K562 (cell line): ENCODE measurements around the gene STK11. TPM values are rescaled to one million over a fixed set of nuclear protein-coding genes. Genes with fewer than 3 reads are reported as not detected.

Experiments used
- EGR1 ChIP-seq: fragments of 450-650 bp; conservative IDR thresholded peaks from 2 replicates; pipeline ENCODE4 v1.6.1; 2017; ENCODE audit warnings: mild to moderate bottlenecking
- NBN ChIP-seq: fragments of 450-650 bp; IDR thresholded peaks from 2 replicates; pipeline ENCODE4 v1.6.1; 2016; ENCODE audit warnings: low read depth, mild to moderate bottlenecking
- PHF8 ChIP-seq: fragments of 200-600 bp; sonication (generic); IDR thresholded peaks from 2 replicates; pipeline ENCODE4 v1.6.1; 2012; ENCODE audit warnings: mixed run types, mild to moderate bottlenecking, inconsistent platforms, low read length, moderate library complexity, borderline replicate concordance
- POLR3A ChIP-seq: IDR thresholded peaks from 2 replicates; pipeline ENCODE4 v1.6.1; 2011; ENCODE audit warnings: borderline replicate concordance, mild to moderate bottlenecking, moderate library complexity; ENCODE audit not compliant: insufficient read length, insufficient read depth; ENCODE audit errors: extremely low read depth
- RBM34 ChIP-seq: fragments of 200-400 bp; formaldehyde crosslinking; IDR thresholded peaks from 2 replicates; pipeline ENCODE4 v1.6.1; 2018; ENCODE audit warnings: low read length, borderline replicate concordance; ENCODE audit not compliant: insufficient read depth
- SETDB1 ChIP-seq: IDR thresholded peaks from one replicate; pipeline ENCODE4 v1.6.1; 2012; ENCODE audit warnings: low read length, control low read depth, inconsistent platforms
- SIN3A ChIP-seq, 2 experiments: fragments of 150-350 bp in 1 of 2; IDR thresholded peaks; 2 replicates each; pipeline ENCODE4 v1.6.1; 2011 to 2016; ENCODE audit warnings: borderline replicate concordance in 2 of 2, low read depth in 2 of 2, low read length in 2 of 2, mild to moderate bottlenecking in 2 of 2, moderate library complexity in 2 of 2; ENCODE audit not compliant: control insufficient read depth in 1 of 2
- SMARCB1 ChIP-seq: IDR thresholded peaks from 2 replicates; pipeline ENCODE4 v1.6.1; 2011; ENCODE audit warnings: improper control_type of control experiment, low read depth; ENCODE audit not compliant: insufficient read length
- SRSF1 ChIP-seq: fragments of 200-400 bp; formaldehyde crosslinking; IDR thresholded peaks from 2 replicates; pipeline ENCODE4 v1.6.1; 2017; ENCODE audit warnings: mild to moderate bottlenecking, low read depth, low read length, moderate library complexity
- TCF3 ChIP-seq: sonication (generic); formaldehyde crosslinking; IDR thresholded peaks from 2 replicates; pipeline ENCODE4 v1.4.0; 2020; ENCODE audit warnings: mild to moderate bottlenecking, missing genetic modification reagents
- TFAP4 ChIP-seq: sonication (generic); formaldehyde crosslinking; IDR thresholded peaks from 2 replicates; pipeline ENCODE4 v1.8.0; 2022; ENCODE audit warnings: missing genetic modification reagents, mild to moderate bottlenecking, moderate library complexity, borderline replicate concordance
- U2AF1 ChIP-seq: fragments of 200-400 bp; formaldehyde crosslinking; optimal IDR thresholded peaks from 2 replicates; pipeline ENCODE3; 2017; ENCODE audit warnings: mild to moderate bottlenecking, low read depth, low read length, moderate library complexity
- VEZF1 ChIP-seq: fragments of 200-800 bp; sonication (Bioruptor generic); IDR thresholded peaks from 2 replicates; pipeline ENCODE4 v1.6.1; 2017; ENCODE audit warnings: missing genetic modification characterization, missing compliant biosample characterization
- ZNF318 ChIP-seq, 2 experiments: fragments of 450-650 bp; IDR thresholded peaks; 2 replicates each; pipeline ENCODE4 v1.6.1; 2016; ENCODE audit warnings: mild to moderate bottlenecking in 2 of 2, borderline replicate concordance in 1 of 2, low read depth in 1 of 2, moderate library complexity in 1 of 2
- polyA plus RNA-seq, 8 experiments: library from polyadenylated mRNA; depleted of rRNA in 4 of 8; stranded (reverse) in 5 of 8; unstranded in 3 of 8; fragments of >200 nt; fragmentation: Nextera tagmentation in 2 of 8; fragmentation: Illumina TruSeq in 1 of 8; extraction: Ambion mirVana in 2 of 8; extraction: Trizol in 1 of 8; gene quantifications; 2 replicates each; pipeline versions ENCODE4 v1.2.1 to v1.2.3, GENCODE V29; 2011 to 2014; ENCODE audit warnings: inconsistent platforms in 1 of 8, missing spikeins in 1 of 8
- total RNA-seq, 7 experiments: library from RNA; depleted of rRNA in 6 of 7; stranded (reverse); fragments of >200 nt in 6 of 7; fragmentation: Illumina TruSeq in 2 of 7; extraction: Trizol in 2 of 7; gene quantifications; 2 replicates each; pipeline versions ENCODE4 v1.2.1 to v1.2.3, GENCODE V29; 2011 to 2021; ENCODE audit warnings: low replicate concordance in 1 of 7

STK11 gene
- total and polyA plus RNA-seq, 9 of the 15 experiments (the other 6 are each of a cell fraction or from before 2014, with no cell fraction given), result 0.15 to 96.5 (median 31.7) TPM

- TF ChIP-seq VEZF1 (CRISPR knock-in tag) (peak; percentile 54), RBM34 (no peak), U2AF1 (no peak), SMARCB1 (no peak), POLR3A (no peak), SIN3A (IDR thresholded peaks at IDR 0.05; ENCODE audit: borderline replicate concordance in 2 of 2, control insufficient read depth in 1 of 2, low read depth in 2 of 2, low read length in 2 of 2) (peak in 1 of 2 experiments; percentile 62; a peak in 3 of 4 replicates), SETDB1 (no peak), ZNF318 (IDR thresholded peaks at IDR 0.05; ENCODE audit: borderline replicate concordance in 1 of 2, low read depth in 1 of 2) (no peak), TCF3 (CRISPR knock-in tag) (0 out of 2 replicates have a peak, but pooled peaks have one; percentile 3), NBN (peak; percentile 32; the same call in 1 of the 2 replicates), TFAP4 (CRISPR knock-in tag) (no peak; the same call in 1 of the 2 replicates), EGR1 (peak; percentile 74), PHF8 (no peak), SRSF1 (no peak)
Measured at GRCh38 chr19:1248786-1249297, 43.3 kb downstream of the STK11 start (continued).
